GM23338 (cell line): ENCODE measurements around the gene RBM19. TPM values are rescaled to one million over a fixed set of nuclear protein-coding genes. Genes with fewer than 3 reads are reported as not detected.

Experiments used
- ATAC-seq: fragments of 200-7000 bp; cut with Tn5 transposase; 3 replicates; pipeline ENCODE4 v1.9.1; 2020
- DNase-seq: peaks from one replicate; pipeline ENCODE4 v3.0.0-alpha.2; 2015; ENCODE audit warnings: low spot score
- H2AFZ ChIP-seq: fragments of 200-600 bp; sonication (generic); 2 replicates; pipeline ENCODE4 v1.8.0; 2016; ENCODE audit warnings: antibody characterized with exemption, mild to moderate bottlenecking, moderate library complexity
- H3F3A ChIP-seq: fragments of 200-600 bp; sonication (generic); replicated peaks from 2 replicates; pipeline ENCODE4 v1.8.0; 2017; ENCODE audit warnings: antibody characterized with exemption, mixed run types, low read depth
- H3K27ac ChIP-seq: fragments of 200-600 bp; sonication (generic); 2 replicates; pipeline ENCODE4 v1.6.1; 2016; ENCODE audit warnings: low read depth
- H3K27me3 ChIP-seq: fragments of 200-600 bp; sonication (generic); 2 replicates; pipeline ENCODE4 v1.8.0; 2016; ENCODE audit warnings: mild to moderate bottlenecking, mixed run types, moderate library complexity; ENCODE audit not compliant: insufficient read depth
- H3K36me3 ChIP-seq: fragments of 200-600 bp; sonication (generic); 2 replicates; pipeline ENCODE4 v1.8.0; 2016; ENCODE audit warnings: mild to moderate bottlenecking; ENCODE audit not compliant: insufficient read depth
- H3K4me1 ChIP-seq: fragments of 200-600 bp; sonication (generic); 2 replicates; pipeline ENCODE4 v1.8.0; 2016; ENCODE audit warnings: mild to moderate bottlenecking, moderate library complexity; ENCODE audit not compliant: insufficient read depth
- H3K4me2 ChIP-seq: fragments of 200-600 bp; sonication (generic); 2 replicates; pipeline ENCODE4 v1.7.1; 2017; ENCODE audit warnings: mixed run types
- H3K4me3 ChIP-seq: fragments of 200-600 bp; sonication (generic); 2 replicates; pipeline ENCODE4 v1.6.1; 2016; ENCODE audit warnings: mixed run types
- H3K79me2 ChIP-seq: fragments of 200-600 bp; sonication (generic); replicated peaks from 2 replicates; pipeline ENCODE4 v1.8.0; 2017; ENCODE audit warnings: mild to moderate bottlenecking; ENCODE audit not compliant: insufficient read depth
- H3K9me2 ChIP-seq: fragments of 200-600 bp; sonication (generic); 2 replicates; pipeline ENCODE4 v1.8.0; 2017; ENCODE audit not compliant: insufficient read depth
- H4K20me1 ChIP-seq: fragments of 200-600 bp; sonication (generic); replicated peaks from 2 replicates; pipeline ENCODE4 v1.8.0; 2017; ENCODE audit warnings: mild to moderate bottlenecking; ENCODE audit not compliant: insufficient read depth
- H3K27ac Mint-ChIP-seq: 2 replicates; pipeline ENCODE4 v1.8.0; 2020; ENCODE audit warnings: inconsistent platforms, mild to moderate bottlenecking, moderate library complexity, mixed read lengths
- H3K27me3 Mint-ChIP-seq: 3 replicates; pipeline ENCODE4 v1.8.0; 2022; ENCODE audit warnings: low read depth, mild to moderate bottlenecking, moderate library complexity, mixed read lengths, inconsistent platforms; ENCODE audit not compliant: insufficient read depth, poor library complexity
- H3K36me3 Mint-ChIP-seq: 3 replicates; pipeline ENCODE4 v1.8.0; 2021; ENCODE audit warnings: low read depth, mild to moderate bottlenecking, inconsistent platforms, moderate library complexity, mixed read lengths
- H3K4me1 Mint-ChIP-seq: 3 replicates; pipeline ENCODE4 v1.8.0; 2020; ENCODE audit warnings: mild to moderate bottlenecking, inconsistent platforms, mixed read lengths
- H3K4me3 Mint-ChIP-seq: 3 replicates; pipeline ENCODE4 v1.8.0; 2021; ENCODE audit warnings: moderate library complexity, mild to moderate bottlenecking, inconsistent platforms, mixed read lengths
- H3K9me3 Mint-ChIP-seq: 3 replicates; pipeline ENCODE4 v1.8.0; 2020; ENCODE audit warnings: moderate library complexity, mild to moderate bottlenecking, inconsistent platforms, mixed read lengths
- CREB1 ChIP-seq: fragments of 250-450 bp; sonication (Bioruptor Pico); IDR thresholded peaks from 2 replicates; pipeline ENCODE4 v1.5.0; 2020; ENCODE audit warnings: low read depth, mild to moderate bottlenecking, moderate library complexity
- EZH2 ChIP-seq: fragments of 200-600 bp; sonication (generic); IDR thresholded peaks from one replicate; pipeline ENCODE4 v1.8.0; 2017; ENCODE audit warnings: antibody characterized with exemption, mild to moderate bottlenecking, low read depth; ENCODE audit not compliant: unreplicated experiment
- JUNB ChIP-seq: IDR thresholded peaks from one replicate; pipeline ENCODE4 v1.6.1; 2016; ENCODE audit warnings: antibody characterized with exemption; ENCODE audit not compliant: unreplicated experiment
- NANOG ChIP-seq: IDR thresholded peaks from 2 replicates; pipeline ENCODE4 v1.6.1; 2016; ENCODE audit warnings: antibody characterized with exemption, borderline replicate concordance
- POLR2AphosphoS5 ChIP-seq: IDR thresholded peaks from 2 replicates; pipeline ENCODE4 v1.6.1; 2016; ENCODE audit warnings: antibody characterized with exemption, low read depth
- ZNF331 ChIP-seq: fragments of 250-450 bp; sonication (Bioruptor Pico); IDR thresholded peaks from 2 replicates; pipeline ENCODE4 v1.5.0; 2020; ENCODE audit warnings: low read depth, mild to moderate bottlenecking, moderate library complexity
- polyA plus RNA-seq: library from polyadenylated mRNA; unstranded; fragments of >200 nt; fragmentation: Nextera tagmentation; extraction: Ambion mirVana; gene quantifications from 2 replicates; pipeline ENCODE4 v1.2.1, GENCODE V29; 2016
- total RNA-seq: library from RNA; depleted of rRNA; stranded (reverse); fragments of >200 nt; shearing (Covaris generic); gene quantifications from 2 replicates; pipeline ENCODE4 v1.2.3, GENCODE V29; 2014
- TF ChIP-seq, protein P1 (sequence below), 2 experiments: fragments of 200-600 bp in 1 of 2; sonication (generic) in 1 of 2; conservative IDR thresholded peaks; 2 replicates each; pipeline versions ENCODE4 v1.5.1 to v1.6.1; 2016 to 2017; ENCODE audit warnings: antibody characterized with exemption in 2 of 2, low read depth in 2 of 2, mild to moderate bottlenecking in 2 of 2, moderate library complexity in 1 of 2
- TF ChIP-seq, protein P2 (sequence below): IDR thresholded peaks from one replicate; pipeline ENCODE4 v1.6.1; 2018; ENCODE audit warnings: antibody characterized with exemption; ENCODE audit not compliant: unreplicated experiment

RBM19 gene
- total and polyA plus RNA-seq, 2 experiments from 2014 or later = 43.4 to 56.7 TPM

DNA sequence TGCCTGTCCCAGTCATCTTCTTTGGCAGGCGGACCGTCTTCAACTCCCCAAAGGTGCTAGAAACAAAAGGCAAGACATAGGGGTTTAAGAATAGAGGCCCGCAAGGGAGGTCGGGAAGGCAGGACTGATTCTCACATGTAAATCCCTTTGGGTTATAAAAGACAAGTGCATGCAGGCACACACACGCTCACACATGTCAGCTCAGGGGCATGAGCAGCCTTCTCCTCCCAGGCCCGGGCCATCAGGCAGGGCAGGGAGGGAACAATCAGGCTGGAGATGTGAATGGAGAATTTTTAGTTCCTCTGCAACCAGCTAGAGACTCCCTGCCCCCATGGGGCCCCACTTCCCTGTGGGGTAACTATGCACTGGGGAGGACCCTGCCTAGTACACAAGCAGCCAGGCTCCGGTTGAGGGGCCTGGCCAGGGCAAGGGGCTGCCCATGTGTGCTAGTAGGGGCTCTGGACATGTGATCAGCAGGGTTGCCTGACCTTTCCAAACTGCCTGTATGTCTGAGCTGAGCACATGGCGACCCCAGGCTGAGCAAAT is 107.2 kb downstream of the RBM19 start:
- H3K9me3 Mint-ChIP-seq = no peaks in the 10 kb centered on the region
- H3K4me1 Mint-ChIP-seq = peaks cover 54% of the 10 kb centered on the region
- no peak for ATAC-seq
- Histone ChIP-seq H3K36me3 (no peaks in the 10 kb centered on the region), H3K4me2 (no peak overlapping the region), H3K27me3 (no peaks in the 10 kb centered on the region), H4K20me1 (no peaks in the 10 kb centered on the region), H3K27ac (no peak overlapping the region), H3K4me3 (no peak overlapping the region), H3F3A (0 out of 2 replicates have a peak, but pooled peaks cover 4% of the 10 kb centered on the region), H2AFZ (no peak overlapping the region), H3K4me1 (peaks cover 41% of the 10 kb centered on the region), H3K79me2 (no peaks in the 10 kb centered on the region), H3K9me2 (no peaks in the 10 kb centered on the region)
- TF ChIP-seq, protein P1, sequence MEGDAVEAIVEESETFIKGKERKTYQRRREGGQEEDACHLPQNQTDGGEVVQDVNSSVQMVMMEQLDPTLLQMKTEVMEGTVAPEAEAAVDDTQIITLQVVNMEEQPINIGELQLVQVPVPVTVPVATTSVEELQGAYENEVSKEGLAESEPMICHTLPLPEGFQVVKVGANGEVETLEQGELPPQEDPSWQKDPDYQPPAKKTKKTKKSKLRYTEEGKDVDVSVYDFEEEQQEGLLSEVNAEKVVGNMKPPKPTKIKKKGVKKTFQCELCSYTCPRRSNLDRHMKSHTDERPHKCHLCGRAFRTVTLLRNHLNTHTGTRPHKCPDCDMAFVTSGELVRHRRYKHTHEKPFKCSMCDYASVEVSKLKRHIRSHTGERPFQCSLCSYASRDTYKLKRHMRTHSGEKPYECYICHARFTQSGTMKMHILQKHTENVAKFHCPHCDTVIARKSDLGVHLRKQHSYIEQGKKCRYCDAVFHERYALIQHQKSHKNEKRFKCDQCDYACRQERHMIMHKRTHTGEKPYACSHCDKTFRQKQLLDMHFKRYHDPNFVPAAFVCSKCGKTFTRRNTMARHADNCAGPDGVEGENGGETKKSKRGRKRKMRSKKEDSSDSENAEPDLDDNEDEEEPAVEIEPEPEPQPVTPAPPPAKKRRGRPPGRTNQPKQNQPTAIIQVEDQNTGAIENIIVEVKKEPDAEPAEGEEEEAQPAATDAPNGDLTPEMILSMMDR (conservative IDR thresholded peaks at IDR 0.05; ENCODE audit: low read depth in 2 of 2) = no peak
- TF ChIP-seq POLR2AphosphoS5 = no peak
- TF ChIP-seq ZNF331 (CRISPR knock-in tag) = no peak
- no peak for TF ChIP-seq EZH2
- TF ChIP-seq CREB1 (CRISPR knock-in tag) = no peak
- no peak for TF ChIP-seq JUNB
- TF ChIP-seq, protein P2, sequence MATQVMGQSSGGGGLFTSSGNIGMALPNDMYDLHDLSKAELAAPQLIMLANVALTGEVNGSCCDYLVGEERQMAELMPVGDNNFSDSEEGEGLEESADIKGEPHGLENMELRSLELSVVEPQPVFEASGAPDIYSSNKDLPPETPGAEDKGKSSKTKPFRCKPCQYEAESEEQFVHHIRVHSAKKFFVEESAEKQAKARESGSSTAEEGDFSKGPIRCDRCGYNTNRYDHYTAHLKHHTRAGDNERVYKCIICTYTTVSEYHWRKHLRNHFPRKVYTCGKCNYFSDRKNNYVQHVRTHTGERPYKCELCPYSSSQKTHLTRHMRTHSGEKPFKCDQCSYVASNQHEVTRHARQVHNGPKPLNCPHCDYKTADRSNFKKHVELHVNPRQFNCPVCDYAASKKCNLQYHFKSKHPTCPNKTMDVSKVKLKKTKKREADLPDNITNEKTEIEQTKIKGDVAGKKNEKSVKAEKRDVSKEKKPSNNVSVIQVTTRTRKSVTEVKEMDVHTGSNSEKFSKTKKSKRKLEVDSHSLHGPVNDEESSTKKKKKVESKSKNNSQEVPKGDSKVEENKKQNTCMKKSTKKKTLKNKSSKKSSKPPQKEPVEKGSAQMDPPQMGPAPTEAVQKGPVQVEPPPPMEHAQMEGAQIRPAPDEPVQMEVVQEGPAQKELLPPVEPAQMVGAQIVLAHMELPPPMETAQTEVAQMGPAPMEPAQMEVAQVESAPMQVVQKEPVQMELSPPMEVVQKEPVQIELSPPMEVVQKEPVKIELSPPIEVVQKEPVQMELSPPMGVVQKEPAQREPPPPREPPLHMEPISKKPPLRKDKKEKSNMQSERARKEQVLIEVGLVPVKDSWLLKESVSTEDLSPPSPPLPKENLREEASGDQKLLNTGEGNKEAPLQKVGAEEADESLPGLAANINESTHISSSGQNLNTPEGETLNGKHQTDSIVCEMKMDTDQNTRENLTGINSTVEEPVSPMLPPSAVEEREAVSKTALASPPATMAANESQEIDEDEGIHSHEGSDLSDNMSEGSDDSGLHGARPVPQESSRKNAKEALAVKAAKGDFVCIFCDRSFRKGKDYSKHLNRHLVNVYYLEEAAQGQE = no peak
- H3K4me3 Mint-ChIP-seq = no peak overlapping the region
- no peak for DNase-seq
- H3K27me3 Mint-ChIP-seq = peaks cover 5% of the 10 kb centered on the region
- peaks cover 15% of the 10 kb centered on the region; the same call in 2 of the 3 replicates for H3K36me3 Mint-ChIP-seq
- no peak overlapping the region; the same call in 1 of the 2 replicates for H3K27ac Mint-ChIP-seq

DNA sequence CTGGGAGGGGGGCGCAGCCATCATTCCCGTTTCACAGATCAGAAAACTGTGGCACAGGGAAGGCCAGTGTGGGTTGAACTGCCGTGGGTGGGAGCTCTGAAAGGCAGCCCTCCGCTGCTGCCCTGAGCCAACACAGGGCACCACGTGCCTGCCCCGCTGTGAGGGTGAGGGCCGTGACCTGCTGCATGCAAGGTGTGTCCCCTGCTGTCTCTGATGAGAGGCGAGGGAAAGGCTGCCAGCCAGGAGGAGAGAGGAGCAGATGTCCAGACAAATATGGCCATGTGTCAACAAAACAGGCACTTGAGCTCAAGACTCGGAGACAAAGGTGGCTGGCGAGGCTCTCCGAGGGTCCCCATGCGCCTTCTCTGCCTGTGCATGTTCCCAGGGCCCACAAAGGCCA is 108.8 kb downstream of the RBM19 start:
- peaks cover 30% of the 10 kb centered on the region for H3K4me1 ChIP-seq
- Mint-ChIP-seq H3K4me3 (no peak overlapping the region), H3K9me3 (no peaks in the 10 kb centered on the region), H3K36me3 (peaks cover 15% of the 10 kb centered on the region; the same call in 2 of the 3 replicates), H3K4me1 (peaks cover 39% of the 10 kb centered on the region), H3K27ac (no peak overlapping the region), H3K27me3 (peaks cover 2% of the 10 kb centered on the region)
- H3K4me3 ChIP-seq = no peak overlapping the region
- TF ChIP-seq, protein P2 = no peak
- TF ChIP-seq, protein P1 (conservative IDR thresholded peaks at IDR 0.05; ENCODE audit: low read depth in 2 of 2) = no peak
- no peak for TF ChIP-seq NANOG
- no peaks in the 10 kb centered on the region for H4K20me1 ChIP-seq
- H2AFZ ChIP-seq = no peak overlapping the region
- no peaks in the 10 kb centered on the region for H3K27me3 ChIP-seq
- no peak overlapping the region for H3K27ac ChIP-seq
- no peaks in the 10 kb centered on the region for H3K36me3 ChIP-seq
- no peak for ATAC-seq
- no peak overlapping the region for H3K4me2 ChIP-seq
- H3F3A ChIP-seq = 0 out of 2 replicates have a peak, but pooled peaks cover 4% of the 10 kb centered on the region
- no peaks in the 10 kb centered on the region for H3K9me2 ChIP-seq
- no peak for DNase-seq
- no peaks in the 10 kb centered on the region for H3K79me2 ChIP-seq
